SK-N-MC (cell line): ENCODE measurements around the gene ATP5F1B.

ENCODE experiments used
- DNase-seq: peaks from one replicate; pipeline ENCODE4 v3.0.0-alpha.2; 2011; ENCODE audit warnings: low read depth, low spot score
- H3K27ac ChIP-seq: fragments of 200-600 bp; sonication (generic); 2 replicates; pipeline ENCODE4 v1.5.1; 2016; ENCODE audit warnings: mixed run types
- H3K36me3 ChIP-seq: fragments of 200-600 bp; sonication (generic); 2 replicates; pipeline ENCODE4 v1.6.1; 2017; ENCODE audit warnings: antibody characterized with exemption, low read length, mixed read lengths; ENCODE audit not compliant: insufficient read depth
- H3K4me3 ChIP-seq: fragments of 200-600 bp; sonication (generic); 2 replicates; pipeline ENCODE4 v1.5.1; 2016
- H3K9ac ChIP-seq: fragments of 200-600 bp; sonication (generic); 2 replicates; pipeline ENCODE4 v1.8.0; 2017; ENCODE audit warnings: mixed run types, mixed read lengths; ENCODE audit not compliant: insufficient read length
- H3K9me3 ChIP-seq: fragments of 200-600 bp; sonication (generic); 2 replicates; pipeline ENCODE4 v1.6.1; 2017; ENCODE audit warnings: low read depth, mild to moderate bottlenecking, antibody characterized with exemption, low read length, moderate library complexity, mixed read lengths
- EZH2 ChIP-seq: fragments of 200-600 bp; sonication (generic); IDR thresholded peaks from one replicate; pipeline ENCODE4 v1.6.1; 2017; ENCODE audit warnings: antibody characterized with exemption
- FOXP2 ChIP-seq: optimal IDR thresholded peaks from 2 replicates; pipeline ENCODE3; 2011; ENCODE audit warnings: mild to moderate bottlenecking, moderate library complexity; ENCODE audit not compliant: insufficient read depth; ENCODE audit errors: extremely low read length, control extremely low read depth
- POLR2AphosphoS5 ChIP-seq: IDR thresholded peaks from 2 replicates; pipeline ENCODE4 v1.6.1; 2012; ENCODE audit warnings: mild to moderate bottlenecking, low read depth, low read length, borderline replicate concordance

Gene ATP5F1B

GRCh38 chr12:56636675-56637540, 8.9 kb downstream of the ATP5F1B start:
- DNase-seq: peak; percentile 99
- Histone ChIP-seq H3K36me3 (peaks cover 45% of the 10 kb centered on the region), H3K9ac (peak overlapping the region; percentile 34), H3K4me3 (peak overlapping the region; percentile 80), H3K27ac (peak overlapping the region; percentile 92), H3K9me3 (no peaks in the 10 kb centered on the region)
- TF ChIP-seq POLR2AphosphoS5 (peak; percentile 90), FOXP2 (no peak)

- Histone ChIP-seq H3K27ac (peak overlapping the region; percentile 92), H3K4me3 (peak overlapping the region; percentile 80), H3K9me3 (no peaks in the 10 kb centered on the region), H3K36me3 (peaks cover 37% of the 10 kb centered on the region), H3K9ac (peak overlapping the region; percentile 68)
- no peak; the same call in 1 of the 2 replicates for TF ChIP-seq POLR2AphosphoS5
- TF ChIP-seq EZH2: no peak
- TF ChIP-seq FOXP2: no peak
- DNase-seq: peak; percentile 58
Measured at GRCh38 chr12:56635806-56636674, 9.7 kb downstream of the ATP5F1B start.

- no peak for DNase-seq
- Histone ChIP-seq H3K4me3 (peak overlapping the region; percentile 80), H3K36me3 (peaks cover 28% of the 10 kb centered on the region), H3K9ac (peak overlapping the region; percentile 68), H3K9me3 (no peaks in the 10 kb centered on the region), H3K27ac (peak overlapping the region; percentile 92)
- TF ChIP-seq FOXP2 (no peak), POLR2AphosphoS5 (0 out of 2 replicates have a peak, but pooled peaks have one; percentile 18)
Measured at GRCh38 chr12:56634837-56635791, 10.7 kb downstream of the ATP5F1B start.

- H3K27ac ChIP-seq: no peak overlapping the region; the same call in 1 of the 2 replicates
- no peaks in the 10 kb centered on the region for H3K9me3 ChIP-seq
- peak overlapping the region; percentile 68 for H3K9ac ChIP-seq
- peak; percentile 34; the same call in 1 of the 2 replicates for TF ChIP-seq POLR2AphosphoS5
- TF ChIP-seq EZH2: no peak
- TF ChIP-seq FOXP2: no peak
- H3K4me3 ChIP-seq: peak overlapping the region; percentile 80
- H3K36me3 ChIP-seq: peaks cover 21% of the 10 kb centered on the region
- no peak for DNase-seq
Measured at GRCh38 chr12:56634242-56634836, 11.4 kb downstream of the ATP5F1B start.

DNA sequence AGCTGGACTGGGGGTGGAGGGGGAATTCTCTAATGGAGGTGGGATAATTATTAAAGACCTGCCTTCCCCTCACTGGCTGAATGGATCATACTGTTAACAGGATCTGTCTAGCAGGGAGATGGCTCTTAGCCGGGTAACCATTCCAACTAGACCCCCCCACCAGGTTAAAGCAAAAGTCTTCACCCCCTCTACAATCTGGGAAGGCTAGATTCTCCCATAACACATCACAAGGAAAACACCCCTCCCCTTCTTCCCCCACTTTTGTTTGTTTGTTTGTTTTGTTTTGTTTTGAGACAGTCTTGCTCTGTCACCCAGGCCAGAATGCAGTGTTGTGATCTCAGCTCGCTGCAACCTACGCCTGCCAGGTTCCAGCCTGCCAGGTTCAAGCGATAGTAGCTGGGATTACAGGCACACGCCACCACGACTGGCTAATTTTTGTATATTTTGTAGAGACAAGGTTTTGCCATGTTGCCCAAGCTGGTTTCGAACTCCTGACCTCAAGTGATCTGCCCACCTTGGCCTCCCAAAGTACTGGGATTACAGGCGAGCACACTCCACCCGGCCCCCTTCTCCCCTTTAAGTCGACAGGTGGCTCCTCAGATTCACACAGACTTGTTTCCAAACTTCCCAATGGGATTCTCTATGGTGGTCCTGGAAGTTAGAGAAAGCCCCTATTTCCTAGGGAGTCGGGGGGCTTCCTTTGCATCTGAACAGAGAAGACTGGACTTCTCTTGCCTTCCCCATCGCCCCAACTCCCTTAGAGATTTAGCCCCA, 12.1 kb downstream of the ATP5F1B start:
- Histone ChIP-seq H3K36me3 (peaks cover 14% of the 10 kb centered on the region), H3K9ac (peak overlapping the region; percentile 68), H3K9me3 (no peaks in the 10 kb centered on the region), H3K27ac (no peak overlapping the region), H3K4me3 (peak overlapping the region; percentile 80)
- TF ChIP-seq POLR2AphosphoS5 (no peak), FOXP2 (no peak), EZH2 (no peak)
- DNase-seq: no peak

GRCh38 chr12:56632701-56633467, 12.9 kb downstream of the ATP5F1B start:
- H3K27ac ChIP-seq: peak overlapping the region; percentile 21; the same call in 1 of the 2 replicates

More at GRCh38 chr12:56632701-56633467, 12.9 kb downstream of the ATP5F1B start:
- DNase-seq: no peak
- peak overlapping the region; percentile 65 for H3K4me3 ChIP-seq
- peaks cover 7% of the 10 kb centered on the region for H3K36me3 ChIP-seq
- no peak for TF ChIP-seq FOXP2
- TF ChIP-seq POLR2AphosphoS5: no peak
- no peak for TF ChIP-seq EZH2
- H3K9ac ChIP-seq: no peak overlapping the region
- no peaks in the 10 kb centered on the region for H3K9me3 ChIP-seq
